Iris pigment epithelial cell (primary cell): ENCODE data around the gene JPH3.

Experiments
- DNase-seq: peaks from one replicate; pipeline ENCODE4 v3.0.0-alpha.2; 2011; ENCODE audit warnings: low read depth

The JPH3 gene

DNA sequence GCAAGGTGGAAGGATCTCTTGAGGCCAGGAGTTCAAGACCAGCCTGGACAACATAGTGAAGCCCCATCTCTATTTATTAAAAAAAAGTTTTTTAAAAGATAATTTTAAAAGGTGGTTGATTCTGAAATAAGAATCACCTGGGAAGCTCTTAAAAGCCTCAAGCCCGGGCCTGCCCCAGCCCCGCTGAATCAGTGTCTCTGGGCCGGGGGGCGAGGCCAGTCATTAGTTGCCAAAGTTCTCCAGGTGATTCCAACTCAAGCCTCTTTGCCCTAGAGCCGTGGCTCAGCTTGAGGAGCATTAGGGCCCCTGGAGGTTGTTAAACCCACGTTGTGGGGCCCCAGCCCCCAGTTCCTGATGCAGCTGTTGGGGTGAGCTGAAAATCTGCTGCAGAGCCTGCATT lies 24.6 kb downstream of the JPH3 start:
- no peak for DNase-seq

DNA sequence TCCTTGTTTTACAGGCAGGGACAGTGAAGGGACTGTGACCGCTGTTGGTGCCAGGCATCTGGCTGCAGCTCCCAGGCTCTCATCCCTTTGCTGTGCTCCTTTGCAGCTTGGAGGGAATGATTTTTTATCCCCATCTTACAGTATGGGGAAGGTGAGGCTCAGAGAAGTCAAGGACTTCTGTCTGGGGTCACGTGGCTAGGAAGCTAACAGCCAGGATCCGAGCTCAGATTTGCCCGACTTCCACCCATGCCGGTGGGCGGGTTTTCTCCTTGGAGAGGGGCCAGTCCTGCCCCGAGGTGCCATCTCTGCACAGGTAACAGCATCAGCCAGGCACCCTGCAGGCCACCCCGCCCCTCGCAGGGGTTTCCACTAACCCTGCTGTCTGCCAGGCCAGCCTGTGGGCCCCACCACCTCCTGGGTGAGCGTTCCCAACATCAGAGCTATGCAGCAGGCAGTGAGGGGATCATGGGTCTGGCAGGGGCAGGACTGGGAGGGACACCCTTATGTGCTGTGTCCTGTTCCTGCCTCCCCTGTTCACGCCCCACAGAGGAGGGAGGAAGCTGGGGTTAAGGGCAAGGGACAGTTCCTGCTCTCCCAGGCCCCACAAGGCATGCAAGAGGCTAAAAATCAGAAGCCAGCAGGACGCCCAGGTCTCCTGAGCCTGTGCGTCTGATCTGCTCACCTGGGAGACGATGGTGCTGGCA lies 25.4 kb downstream of the JPH3 start:
- DNase-seq: no peak

DNA sequence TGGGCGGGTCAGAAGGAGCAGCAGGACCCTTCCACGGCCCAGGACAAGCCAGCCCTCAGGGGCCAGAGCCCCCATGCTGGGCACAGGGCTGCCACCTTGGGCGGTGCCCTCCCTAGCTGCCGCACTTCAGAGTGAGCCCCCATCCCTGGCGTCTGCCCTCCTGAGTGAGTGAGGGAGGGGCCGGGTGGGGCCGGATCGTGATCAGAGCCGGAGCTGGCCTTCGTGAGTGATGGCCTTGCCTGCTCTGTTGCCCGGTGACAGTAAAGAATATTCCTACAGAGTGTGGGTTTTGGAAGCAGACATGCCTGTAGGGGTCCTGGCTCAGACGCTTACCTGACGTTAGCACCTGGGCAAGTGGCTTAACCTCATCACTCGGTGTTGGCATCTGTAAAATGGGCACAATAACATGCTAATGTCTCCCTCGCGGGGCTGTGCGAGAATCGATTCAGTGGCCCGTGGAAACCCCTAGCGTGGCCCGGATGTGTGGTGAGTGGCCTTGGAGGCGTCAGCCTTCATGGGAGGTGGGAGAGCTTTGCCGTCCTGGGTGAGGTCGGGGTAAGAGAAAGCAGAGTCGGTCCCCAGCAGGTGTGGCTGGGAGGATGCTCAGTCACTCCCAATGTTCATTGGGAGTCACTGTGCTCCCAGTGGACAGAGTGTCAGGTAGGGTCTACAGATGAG lies 26.1 kb downstream of the JPH3 start:
- no peak for DNase-seq

DNA sequence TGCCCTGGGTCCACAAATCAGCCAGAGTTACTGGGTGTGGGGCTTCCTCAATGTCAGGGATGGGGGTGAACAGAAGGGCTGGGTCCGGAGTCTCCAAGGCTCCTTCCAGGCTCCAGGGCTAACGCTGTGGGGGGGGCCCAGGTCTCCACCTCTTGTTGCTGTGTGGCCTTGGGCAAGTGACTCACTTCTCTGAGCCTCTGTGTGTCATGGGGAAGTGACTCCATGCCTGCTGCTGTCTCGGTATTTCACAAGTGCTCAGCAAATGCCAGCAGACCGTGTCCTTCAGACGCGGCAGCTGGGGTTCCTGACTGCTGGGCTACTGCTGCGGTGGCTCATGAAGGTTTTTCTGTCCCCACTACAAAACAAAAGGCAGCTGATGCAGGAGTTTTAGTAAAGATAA lies 26.6 kb downstream of the JPH3 start:
- DNase-seq: peak; percentile 70

DNA sequence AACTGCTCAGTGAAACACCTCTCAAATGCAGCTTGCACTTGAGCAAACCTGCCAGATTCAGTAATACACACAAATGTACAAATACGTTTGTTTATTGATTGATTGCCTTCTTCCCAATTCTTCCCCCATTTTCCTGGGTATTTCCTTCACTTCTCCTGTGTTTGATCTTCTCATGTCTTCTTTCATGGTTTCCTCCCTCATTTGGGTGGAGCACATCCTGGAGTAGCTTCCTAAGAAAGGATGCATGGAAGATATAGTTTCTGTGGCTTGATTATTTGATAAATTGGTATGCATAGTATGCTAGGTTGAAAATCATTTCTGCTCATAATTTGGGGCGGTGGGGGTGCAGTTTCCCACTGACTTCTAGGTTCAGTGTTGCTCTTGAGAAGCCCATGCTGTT lies 28.8 kb downstream of the JPH3 start:
- no peak for DNase-seq

DNA sequence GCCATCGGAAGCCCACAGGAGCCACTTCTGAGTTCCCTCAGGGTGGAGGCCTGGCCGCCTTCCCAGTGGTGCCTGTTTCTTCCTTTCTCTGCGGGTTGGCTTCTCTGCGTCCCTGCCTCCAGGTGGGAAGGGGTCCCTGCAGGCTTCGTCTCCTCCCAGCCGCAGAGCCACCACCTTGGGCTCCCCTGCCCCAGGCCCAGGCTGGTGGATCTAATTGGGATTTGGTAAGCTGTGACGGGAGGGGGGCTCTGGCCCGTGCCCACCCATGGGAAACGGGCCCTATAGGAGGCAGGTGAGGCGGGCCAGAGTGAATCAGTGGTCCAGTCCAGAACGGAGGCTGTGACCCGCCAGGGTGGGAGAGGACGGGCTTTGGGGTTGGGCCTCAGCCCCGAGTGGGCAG lies 32.1 kb downstream of the JPH3 start:
- no peak for DNase-seq

DNA sequence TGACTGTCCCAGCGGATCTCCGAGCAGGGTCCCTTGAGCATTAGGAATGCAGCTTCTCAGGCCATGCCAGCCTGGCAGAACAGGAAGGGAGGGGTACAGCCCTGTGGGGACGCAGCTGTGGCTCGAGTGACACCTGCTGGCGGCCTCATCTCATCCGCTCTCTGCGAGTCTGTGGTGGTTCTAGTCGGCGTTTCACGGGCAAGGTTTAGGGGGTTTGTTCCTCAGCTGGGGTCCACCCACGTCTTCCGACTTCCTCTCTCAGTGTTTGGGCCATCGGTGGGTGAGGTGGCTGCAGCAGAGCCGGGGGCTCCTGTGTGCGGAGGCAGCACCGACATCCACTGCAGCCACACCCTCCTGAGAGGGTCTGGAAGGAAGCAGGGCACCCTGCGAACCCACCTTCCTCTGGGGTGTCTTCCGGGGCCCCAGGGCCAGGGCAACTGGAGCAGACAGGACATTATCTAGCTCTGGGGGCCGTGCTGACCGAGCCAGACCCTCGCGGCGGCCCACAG lies 33.3 kb downstream of the JPH3 start:
- DNase-seq: peak; percentile 12

DNA sequence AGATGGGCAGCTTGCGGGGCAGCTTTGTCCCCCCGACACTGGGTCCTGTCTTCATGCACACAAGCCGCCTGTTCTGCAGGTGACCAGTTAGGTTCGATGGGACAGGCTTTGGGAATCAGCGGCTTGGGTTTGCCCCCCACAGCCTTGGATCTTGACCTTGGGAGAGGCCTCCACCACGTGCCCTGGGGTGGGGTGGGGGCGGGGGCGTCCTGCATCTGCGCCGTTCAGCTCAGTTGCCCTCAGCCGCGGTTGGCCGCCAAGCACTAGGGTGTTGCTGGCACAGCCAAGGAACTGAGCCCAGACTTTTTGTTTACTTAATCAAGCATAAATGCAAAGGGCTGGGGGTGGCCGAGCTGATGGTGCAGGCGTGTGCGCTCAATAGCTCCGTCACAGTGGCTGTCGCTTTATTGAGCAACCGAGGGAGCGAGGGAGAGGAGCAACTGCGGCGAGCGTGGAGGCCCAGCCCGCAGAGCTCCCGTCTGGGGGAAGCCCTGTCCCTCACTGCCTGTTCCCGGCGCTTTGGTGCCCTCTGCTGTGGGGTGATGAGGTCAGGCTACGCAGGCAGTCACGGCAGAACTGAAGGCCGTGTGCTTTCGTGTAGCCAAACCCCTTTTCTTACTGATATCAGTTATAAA lies 33.9 kb downstream of the JPH3 start:
- DNase-seq: peak; percentile 72

DNA sequence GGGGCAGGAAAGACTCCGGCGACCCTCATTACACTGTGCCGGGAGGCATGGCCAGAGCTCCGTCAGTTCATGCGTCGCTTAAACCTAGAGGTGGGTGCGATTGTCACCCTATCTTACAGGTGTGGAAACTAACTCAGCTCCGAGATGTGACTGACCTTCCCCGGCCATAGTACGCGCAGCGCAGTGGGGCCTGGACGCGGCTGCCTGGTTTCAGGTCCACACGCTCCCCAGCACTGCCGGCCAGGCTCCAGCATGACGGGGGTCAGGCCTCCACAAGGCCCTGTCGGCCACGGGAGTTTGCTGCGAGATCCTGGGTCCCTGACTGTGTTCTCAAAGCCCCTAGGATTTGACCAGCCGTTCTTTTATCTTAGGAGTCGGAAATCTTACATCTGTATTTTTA lies 34.4 kb downstream of the JPH3 start:
- no peak for DNase-seq

DNA sequence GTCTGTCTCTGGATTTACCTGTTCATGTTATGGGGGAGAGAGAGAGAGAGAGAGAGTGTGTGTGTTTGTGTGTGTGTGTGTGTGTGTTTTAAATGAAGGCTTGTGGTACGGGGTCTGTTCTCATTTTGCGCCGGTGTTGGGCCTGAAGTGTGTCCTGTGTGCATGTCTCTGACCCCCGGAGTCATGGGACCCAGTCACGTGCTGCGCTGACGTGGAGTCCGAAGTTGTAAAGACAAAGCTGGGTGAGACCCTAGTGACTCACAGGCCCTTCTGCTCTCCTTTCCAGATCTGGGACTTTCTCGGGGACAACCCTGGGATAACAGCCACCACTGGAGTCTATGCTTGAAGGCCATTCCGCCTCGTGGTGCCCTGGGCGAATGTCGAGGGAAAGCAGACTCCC lies 35.0 kb downstream of the JPH3 start:
- no peak for DNase-seq

DNA sequence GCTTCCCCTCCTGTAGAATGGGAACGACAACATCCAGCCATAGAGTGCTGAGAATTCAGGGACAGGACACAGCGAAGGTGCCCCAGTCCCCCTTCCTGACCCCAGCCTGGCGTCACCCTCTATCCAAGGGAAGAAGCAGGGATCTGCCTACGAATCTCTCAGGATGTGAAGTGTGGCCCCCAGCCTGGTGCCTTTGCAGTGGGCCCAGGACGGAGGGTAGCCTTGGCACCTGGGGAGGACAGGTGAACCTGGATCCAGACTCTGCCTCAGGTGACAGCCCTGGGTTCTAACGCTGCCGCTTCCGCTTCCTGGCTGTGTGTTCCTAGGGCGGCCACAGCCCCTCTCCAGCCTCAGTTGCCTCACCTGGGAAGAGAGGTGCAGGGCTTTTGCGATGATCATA lies 36.4 kb downstream of the JPH3 start:
- DNase-seq: no peak

DNA sequence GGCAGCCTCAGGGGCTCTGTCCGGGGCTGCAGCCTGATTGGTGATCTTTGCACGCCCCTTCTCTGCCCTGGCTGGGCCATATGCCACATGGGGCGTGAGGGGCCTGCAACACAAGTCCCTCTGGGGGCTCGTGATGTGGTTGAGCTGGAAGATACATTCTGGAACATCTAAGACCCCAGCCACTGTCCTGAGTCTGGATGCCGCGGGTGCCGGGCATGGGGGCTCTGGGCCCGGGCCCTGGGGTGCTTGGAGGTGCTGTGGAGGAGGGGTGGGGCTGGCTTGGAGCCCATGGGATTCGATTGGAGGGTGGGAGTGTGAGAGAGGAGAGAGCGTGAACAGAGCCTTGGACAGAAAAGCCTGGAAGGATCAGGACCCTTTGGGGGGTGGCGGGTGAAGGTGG lies 39.4 kb downstream of the JPH3 start:
- no peak for DNase-seq

DNA sequence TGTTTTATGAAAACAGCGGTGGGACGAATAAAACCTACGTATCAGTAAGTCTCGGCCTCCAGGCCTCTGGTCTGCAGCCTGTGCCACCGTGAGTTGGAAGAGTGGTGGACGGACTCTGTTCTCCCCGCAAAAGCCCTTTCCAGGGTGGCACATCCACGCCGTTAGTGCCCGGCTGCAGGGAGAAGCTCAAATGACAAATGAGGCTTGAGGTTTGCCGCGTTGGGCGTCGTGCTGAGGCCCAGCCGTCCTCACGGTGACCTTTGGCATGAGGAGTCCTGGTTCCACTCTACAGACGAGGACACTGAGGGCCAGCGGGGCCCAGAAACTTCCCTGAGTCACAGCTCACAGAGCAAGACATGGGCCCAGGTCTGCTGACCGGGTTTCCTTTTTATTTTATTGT lies 40.2 kb downstream of the JPH3 start:
- DNase-seq: no peak

DNA sequence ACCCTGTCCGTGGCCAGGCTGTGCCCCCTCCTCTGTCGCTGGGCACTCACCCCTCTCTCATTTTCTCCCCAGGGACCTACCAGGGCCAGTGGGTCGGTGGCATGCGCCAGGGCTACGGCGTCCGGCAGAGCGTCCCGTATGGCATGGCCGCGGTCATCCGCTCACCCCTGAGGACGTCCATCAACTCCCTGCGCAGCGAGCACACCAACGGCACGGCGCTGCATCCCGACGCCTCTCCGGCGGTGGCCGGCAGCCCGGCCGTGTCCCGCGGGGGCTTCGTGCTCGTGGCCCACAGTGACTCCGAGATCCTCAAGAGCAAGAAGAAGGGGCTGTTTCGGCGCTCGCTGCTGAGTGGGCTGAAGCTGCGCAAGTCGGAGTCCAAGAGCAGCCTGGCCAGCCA lies 41.9 kb downstream of the JPH3 start:
- DNase-seq: no peak

DNA sequence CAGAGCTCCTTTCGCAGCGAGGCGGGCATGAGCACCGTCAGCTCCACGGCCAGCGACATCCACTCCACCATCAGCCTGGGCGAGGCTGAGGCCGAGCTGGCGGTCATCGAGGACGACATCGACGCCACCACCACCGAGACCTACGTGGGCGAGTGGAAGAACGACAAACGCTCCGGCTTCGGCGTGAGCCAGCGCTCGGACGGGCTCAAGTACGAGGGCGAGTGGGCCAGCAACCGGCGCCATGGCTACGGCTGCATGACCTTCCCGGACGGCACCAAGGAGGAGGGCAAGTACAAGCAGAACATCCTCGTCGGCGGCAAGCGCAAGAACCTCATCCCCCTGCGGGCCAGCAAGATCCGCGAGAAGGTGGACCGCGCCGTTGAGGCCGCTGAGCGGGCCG lies 42.3 kb downstream of the JPH3 start:
- no peak for DNase-seq

DNA sequence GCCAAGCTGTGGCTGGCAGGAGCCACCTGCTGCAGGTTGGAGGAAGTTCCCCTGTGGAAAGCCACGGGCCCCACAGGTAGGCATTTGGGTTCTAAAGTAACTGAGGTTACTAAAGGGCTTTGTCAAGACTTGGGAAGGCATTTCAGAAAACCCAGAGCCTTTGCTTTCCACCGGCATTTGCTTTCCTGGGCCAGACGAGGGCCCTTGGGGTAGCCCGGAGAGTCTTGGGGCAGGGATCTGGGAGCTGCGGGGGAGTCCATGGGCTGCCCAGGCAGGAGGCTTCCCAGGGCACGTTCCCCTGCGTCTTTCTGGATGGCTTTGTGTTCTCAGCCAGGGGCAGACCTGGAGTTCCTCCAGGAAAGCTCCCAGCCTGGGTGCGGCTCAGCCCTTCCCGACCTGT lies 43.5 kb downstream of the JPH3 start:
- DNase-seq: no peak

DNA sequence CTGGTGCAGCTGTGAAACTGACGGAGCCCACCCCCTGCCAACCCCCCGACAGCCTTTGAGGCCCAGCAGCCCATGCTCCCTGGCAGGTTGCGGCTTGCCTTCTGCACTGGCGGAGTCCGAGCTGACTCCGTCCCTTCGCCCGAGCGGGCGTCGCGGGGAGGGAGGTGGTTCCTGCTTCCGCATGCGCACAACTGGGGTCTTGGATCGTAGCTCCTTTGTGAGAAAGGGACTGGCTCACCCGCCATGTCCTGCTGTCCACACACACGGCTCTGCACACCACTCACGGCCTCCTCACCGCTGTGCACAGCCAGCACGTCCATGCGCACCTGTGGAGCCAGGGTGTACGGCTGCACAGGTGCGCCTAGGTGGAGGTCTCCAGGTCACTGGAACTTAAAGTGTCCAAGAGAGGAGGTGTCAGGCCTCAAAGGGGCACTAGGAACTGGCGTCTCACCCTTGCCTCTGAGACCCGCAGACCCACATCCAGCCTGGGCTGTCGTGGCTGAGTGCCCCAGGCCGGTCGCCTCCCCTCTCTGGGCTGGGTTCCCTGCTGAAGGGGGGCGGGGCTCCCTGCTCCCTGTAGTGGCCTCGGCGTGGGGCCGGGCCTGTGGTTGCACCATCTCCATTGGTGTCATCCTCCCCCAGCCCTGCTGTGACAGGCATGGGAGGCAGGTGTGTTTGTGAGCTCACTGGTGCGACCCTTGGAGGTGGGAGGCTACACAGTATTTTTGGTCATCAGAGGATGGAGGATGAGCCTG lies 45.3 kb downstream of the JPH3 start:
- DNase-seq: no peak

DNA sequence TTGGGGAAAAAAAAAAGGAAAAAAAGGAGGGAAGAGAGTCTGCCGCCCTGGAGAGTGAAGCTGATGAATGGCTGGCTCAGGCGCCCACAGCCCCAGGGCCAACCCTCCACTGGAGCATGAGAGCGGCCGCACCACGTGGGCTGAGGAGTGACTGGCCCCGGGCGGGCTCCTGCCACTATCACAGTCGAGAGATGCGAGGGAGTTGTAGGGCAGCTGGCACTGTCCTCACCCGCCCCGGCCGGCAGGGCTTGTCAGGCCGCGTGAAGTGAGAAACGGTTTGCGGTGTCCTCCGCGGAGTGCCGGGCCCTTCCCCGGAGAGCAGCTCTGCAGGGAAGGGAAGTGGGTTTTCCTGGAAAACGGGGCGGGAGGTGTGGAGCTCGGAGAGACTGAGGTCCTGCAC lies 45.9 kb downstream of the JPH3 start:
- no peak for DNase-seq

DNA sequence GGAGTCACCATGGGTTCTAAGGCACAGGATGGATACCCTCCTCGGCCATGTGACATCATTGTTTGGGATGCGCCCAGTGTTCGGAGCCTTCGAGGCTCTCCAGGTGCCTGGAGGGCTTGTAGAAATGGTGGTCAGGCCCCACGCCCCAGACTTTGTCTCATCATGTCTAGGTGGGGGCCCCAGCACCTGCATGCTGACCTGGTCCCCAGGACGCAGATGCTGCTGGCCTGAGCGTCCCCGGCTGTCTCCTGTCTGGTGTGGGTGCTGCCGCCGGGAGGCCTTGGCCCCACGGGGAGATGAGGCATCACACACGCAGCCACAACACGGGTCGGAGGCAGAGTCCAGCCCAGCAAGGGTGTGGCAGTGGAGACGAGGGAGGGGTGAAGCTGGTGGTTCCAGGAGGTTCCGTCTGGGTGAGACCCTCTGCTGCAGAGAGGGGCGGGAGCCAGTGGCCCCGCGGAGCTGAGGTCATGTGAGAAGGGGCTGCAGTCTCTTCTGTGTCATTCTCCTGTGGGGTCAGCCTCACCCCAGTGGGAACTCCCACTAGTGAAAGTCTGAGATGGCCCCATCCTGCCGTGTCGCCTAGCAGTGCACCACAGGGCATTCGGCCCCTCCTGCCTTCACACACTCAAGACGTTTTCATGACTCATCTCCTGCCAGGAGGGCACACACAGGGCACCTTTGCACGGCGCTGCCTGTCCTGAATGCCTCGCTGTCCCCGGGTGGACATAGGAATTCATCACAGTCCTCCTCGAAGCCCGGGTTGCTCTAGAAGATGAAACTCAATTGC lies 46.6 kb downstream of the JPH3 start:
- no peak for DNase-seq

DNA sequence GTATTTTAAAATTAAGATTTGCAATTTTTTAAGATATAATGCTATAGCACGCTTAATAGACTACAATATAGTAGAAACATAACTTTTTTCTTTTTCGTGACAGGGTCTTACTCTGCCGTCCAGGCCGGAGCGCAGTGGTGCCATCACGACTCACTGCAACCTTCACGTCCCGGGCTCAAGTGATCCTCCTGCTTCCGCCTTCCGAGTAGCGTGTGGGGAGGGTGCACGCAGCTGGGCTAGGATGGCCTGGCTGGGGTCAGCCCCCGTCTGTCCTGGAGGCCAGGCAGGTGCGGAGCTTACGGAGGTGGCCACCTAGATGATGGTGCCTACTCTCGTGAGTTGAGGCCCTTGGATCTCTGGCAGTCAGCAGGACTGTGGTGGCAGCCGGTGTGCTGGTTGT lies 50.1 kb downstream of the JPH3 start:
- DNase-seq: no peak

DNA sequence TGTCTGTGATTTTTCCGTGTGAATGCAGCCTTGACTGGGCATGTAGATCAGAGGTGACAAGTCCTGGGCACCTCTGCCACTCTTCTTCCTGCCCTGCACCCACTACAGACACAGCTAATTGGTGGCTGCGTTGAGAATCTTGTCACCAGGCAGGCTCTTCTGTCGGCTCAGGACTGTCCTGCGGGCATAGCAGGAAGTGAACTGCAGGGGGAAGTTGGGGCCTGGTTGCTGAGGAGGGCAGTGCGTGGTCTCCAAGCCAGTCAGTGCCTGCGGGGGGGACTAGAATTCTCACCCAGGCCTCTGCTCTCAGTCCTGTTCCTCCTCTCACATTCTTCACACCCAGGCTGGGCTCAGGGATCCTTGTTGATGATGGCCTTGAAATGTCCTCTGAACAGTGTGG lies 50.5 kb downstream of the JPH3 start:
- no peak for DNase-seq

DNA sequence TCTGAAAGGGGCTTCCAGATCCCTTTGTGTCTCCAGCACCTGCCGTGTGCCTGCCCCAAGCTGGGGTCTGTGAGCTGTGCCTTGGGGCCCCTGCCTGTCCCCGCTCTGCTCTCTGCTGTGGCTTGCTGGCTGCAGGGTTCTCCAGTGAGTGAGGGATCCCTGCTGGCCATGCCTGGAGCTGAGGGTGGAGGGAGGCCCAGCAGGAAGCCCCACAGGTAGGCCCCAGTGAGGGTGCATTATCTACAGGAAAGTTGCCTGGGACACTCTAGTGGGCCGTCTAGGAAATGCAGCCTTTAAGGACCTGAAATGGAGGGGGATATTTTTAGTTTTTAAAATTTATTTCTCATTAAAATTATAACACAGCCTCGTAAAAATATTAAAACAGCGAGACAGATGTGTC lies 50.9 kb downstream of the JPH3 start:
- peak; percentile 21 for DNase-seq
